GM21423 (cell line): Measurements from ENCODE around the gene ADAD1.
A peak's percentile ranks its signal among the peaks of the same experiment; 100 is the strongest.

Experiments
- ATAC-seq: cut with Tn5 transposase; IDR thresholded peaks from one replicate; pipeline ENCODE4 v1.9.1; 2021; ENCODE audit warnings: mild to moderate bottlenecking, moderate library complexity; ENCODE audit not compliant: unreplicated experiment

Gene ADAD1

GRCh38 chr4:122453384-122453995, 74.7 kb downstream of the ADAD1 start:
- no peak for ATAC-seq

GRCh38 chr4:122456231-122457116, 77.7 kb downstream of the ADAD1 start, which contains the start of gene IL2:
TSS of gene IL2 (minus strand) at chr4:122456725. CDS start at chr4:122456440, 285 bp downstream.
- ATAC-seq, result no peak

GRCh38 chr4:122458625-122459024, 79.8 kb downstream of the ADAD1 start:
- peak; percentile 85 for ATAC-seq

- no peak for ATAC-seq
Measured at GRCh38 chr4:122469457-122469856, 90.6 kb downstream of the ADAD1 start.

GRCh38 chr4:122475233-122475632, 96.4 kb downstream of the ADAD1 start:
- ATAC-seq, result no peak

GRCh38 chr4:122476126-122476525, 97.3 kb downstream of the ADAD1 start:
- no peak for ATAC-seq

- no peak for ATAC-seq
Measured at GRCh38 chr4:122476745-122477144, 97.9 kb downstream of the ADAD1 start.
